ENCODE data around the gene MFAP4. TPM values are rescaled to one million over a fixed set of nuclear protein-coding genes. Genes with fewer than 3 reads are reported as not detected.

Gene MFAP4
- total RNA-seq, 1 donor from 2014 or later, result 0.26 TPM

GRCh38 chr17:19424934-19425868 lies 38.2 kb upstream of the MFAP4 start:
- Histone ChIP-seq H3K27me3 (ENCODE audit: control insufficient read depth, insufficient read depth, low read length) (no peaks in the 10 kb centered on the region), H3K4me3 (ENCODE audit: low read depth, low read length) (no peak overlapping the region), H3K36me3 (ENCODE audit: control insufficient read depth, insufficient read depth, low read length) (no peaks in the 10 kb centered on the region)
- FAIRE-seq (no peak), DNase-seq (ENCODE audit: low read depth) (no peak)
- TF ChIP-seq, protein P1, sequence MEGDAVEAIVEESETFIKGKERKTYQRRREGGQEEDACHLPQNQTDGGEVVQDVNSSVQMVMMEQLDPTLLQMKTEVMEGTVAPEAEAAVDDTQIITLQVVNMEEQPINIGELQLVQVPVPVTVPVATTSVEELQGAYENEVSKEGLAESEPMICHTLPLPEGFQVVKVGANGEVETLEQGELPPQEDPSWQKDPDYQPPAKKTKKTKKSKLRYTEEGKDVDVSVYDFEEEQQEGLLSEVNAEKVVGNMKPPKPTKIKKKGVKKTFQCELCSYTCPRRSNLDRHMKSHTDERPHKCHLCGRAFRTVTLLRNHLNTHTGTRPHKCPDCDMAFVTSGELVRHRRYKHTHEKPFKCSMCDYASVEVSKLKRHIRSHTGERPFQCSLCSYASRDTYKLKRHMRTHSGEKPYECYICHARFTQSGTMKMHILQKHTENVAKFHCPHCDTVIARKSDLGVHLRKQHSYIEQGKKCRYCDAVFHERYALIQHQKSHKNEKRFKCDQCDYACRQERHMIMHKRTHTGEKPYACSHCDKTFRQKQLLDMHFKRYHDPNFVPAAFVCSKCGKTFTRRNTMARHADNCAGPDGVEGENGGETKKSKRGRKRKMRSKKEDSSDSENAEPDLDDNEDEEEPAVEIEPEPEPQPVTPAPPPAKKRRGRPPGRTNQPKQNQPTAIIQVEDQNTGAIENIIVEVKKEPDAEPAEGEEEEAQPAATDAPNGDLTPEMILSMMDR (IDR thresholded peaks at IDR 0.05; ENCODE audit: insufficient read depth, low read length, severe bottlenecking), result no peak

DNA sequence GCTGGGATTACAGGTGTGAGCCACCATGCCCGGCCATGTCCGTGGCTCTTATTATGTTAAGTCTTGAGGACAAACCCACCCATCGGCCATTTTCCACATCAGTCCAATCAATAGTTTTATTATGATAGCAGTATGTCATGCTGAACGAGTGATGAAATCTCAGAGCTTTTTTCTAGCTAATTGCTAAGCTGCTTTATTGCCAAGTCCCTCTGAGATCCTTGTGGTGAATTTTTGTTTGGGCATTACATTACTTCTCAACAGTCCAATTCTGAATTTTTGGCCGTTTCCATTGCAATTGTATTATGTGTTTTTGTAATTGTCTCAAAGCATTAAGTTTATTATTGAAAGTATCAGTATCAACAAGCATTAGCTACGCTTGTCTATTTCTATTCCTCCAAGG lies 34.9 kb upstream of the MFAP4 start:
- TF ChIP-seq, protein P1 (IDR thresholded peaks at IDR 0.05; ENCODE audit: insufficient read depth, low read length, severe bottlenecking), result no peak

GRCh38 chr17:19421219-19421618 lies 34.2 kb upstream of the MFAP4 start:
- no peak for DNase-seq (ENCODE audit: low read depth)
- H3K36me3 ChIP-seq (ENCODE audit: control insufficient read depth, insufficient read depth, low read length), result no peaks in the 10 kb centered on the region
- H3K27me3 ChIP-seq (ENCODE audit: control insufficient read depth, insufficient read depth, low read length), result no peaks in the 10 kb centered on the region
- H3K4me3 ChIP-seq (ENCODE audit: low read depth, low read length), result no peak overlapping the region
- no peak for FAIRE-seq
- TF ChIP-seq, protein P1 (IDR thresholded peaks at IDR 0.05; ENCODE audit: insufficient read depth, low read length, severe bottlenecking), result no peak

More for the DNA sequence above, 34.9 kb upstream of the MFAP4 start:
- Histone ChIP-seq H3K36me3 (ENCODE audit: control insufficient read depth, insufficient read depth, low read length) (no peaks in the 10 kb centered on the region), H3K4me3 (ENCODE audit: low read depth, low read length) (no peak overlapping the region), H3K27me3 (ENCODE audit: control insufficient read depth, insufficient read depth, low read length) (no peaks in the 10 kb centered on the region)
- FAIRE-seq, result no peak
- DNase-seq (ENCODE audit: low read depth), result no peak

DNA sequence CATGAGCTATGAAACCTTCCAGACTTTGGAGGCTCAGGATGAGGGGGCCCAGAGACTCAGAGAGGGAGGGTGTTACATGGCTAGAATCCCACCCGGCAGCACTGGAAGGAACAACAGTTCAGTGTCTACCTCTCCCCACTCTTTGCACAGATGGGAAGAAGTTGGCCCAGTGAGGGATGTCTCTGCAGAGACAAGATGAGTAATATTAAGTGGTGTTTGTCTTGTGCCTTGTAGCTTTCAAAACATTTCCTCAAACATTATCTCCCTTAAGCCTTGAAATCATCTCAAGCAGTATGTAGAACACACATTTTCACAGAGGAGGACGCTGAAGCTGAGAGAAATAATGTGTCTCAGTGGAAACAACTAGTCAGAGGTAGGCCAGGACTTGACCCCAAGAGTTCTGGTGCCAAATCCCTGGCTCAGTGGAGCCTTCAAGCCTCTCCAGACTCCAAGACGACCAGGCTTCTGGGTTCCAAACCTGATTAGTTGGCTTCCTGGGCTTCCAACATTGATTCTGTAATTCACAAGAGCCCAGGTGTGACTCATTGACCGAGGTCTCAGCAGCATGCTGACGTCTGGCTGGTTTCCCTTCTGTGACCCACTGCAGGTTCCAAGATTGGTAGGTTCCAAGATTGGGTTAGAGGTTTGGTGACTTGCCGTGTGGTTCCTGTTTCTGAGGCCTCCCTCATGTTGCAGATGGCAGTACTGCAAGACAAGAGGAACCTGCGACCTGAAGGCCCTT lies 31.4 kb upstream of the MFAP4 start:
- Histone ChIP-seq H3K36me3 (ENCODE audit: control insufficient read depth, insufficient read depth, low read length) (no peaks in the 10 kb centered on the region), H3K4me3 (ENCODE audit: low read depth, low read length) (no peak overlapping the region), H3K27me3 (ENCODE audit: control insufficient read depth, insufficient read depth, low read length) (no peaks in the 10 kb centered on the region)
- TF ChIP-seq, protein P1 (IDR thresholded peaks at IDR 0.05; ENCODE audit: insufficient read depth, low read length, severe bottlenecking), result no peak
- DNase-seq (ENCODE audit: low read depth) (peak; percentile 65), FAIRE-seq (no peak)

- no peak for FAIRE-seq
These were observed 30.6 kb upstream of the MFAP4 start for GRCh38 chr17:19417611-19418010.

More at GRCh38 chr17:19417611-19418010, 30.6 kb upstream of the MFAP4 start:
- no peaks in the 10 kb centered on the region for H3K36me3 ChIP-seq (ENCODE audit: control insufficient read depth, insufficient read depth, low read length)
- no peaks in the 10 kb centered on the region for H3K27me3 ChIP-seq (ENCODE audit: control insufficient read depth, insufficient read depth, low read length)
- DNase-seq (ENCODE audit: low read depth), result no peak
- TF ChIP-seq, protein P1 (IDR thresholded peaks at IDR 0.05; ENCODE audit: insufficient read depth, low read length, severe bottlenecking), result no peak
- no peak overlapping the region for H3K4me3 ChIP-seq (ENCODE audit: low read depth, low read length)
